ENCODE data around the gene TMEM108.

TMEM108 gene

GRCh38 chr3:133295199-133295901 lies 257.2 kb downstream of the TMEM108 start (continued):
- TF ChIP-seq ZBTB1 (tag by site-specific recombination; IDR thresholded peaks at IDR 0.05) (no peak), ZNF394 (tag by site-specific recombination; IDR thresholded peaks at IDR 0.05; ENCODE audit: borderline replicate concordance) (no peak), ZNF366 (tag by site-specific recombination; conservative IDR thresholded peaks at IDR 0.05) (peak; percentile 57), ZNF555 (tag by site-specific recombination; conservative IDR thresholded peaks at IDR 0.05) (no peak), ZNF629 (tag by site-specific recombination; IDR thresholded peaks at IDR 0.05) (peak; percentile 30; the same call in 1 of the 2 replicates), ZNF18 (tag by site-specific recombination; IDR thresholded peaks at IDR 0.05) (no peak), ZSCAN23 (tag by site-specific recombination; IDR thresholded peaks at IDR 0.05) (no peak), GLIS2 (tag by site-specific recombination; IDR thresholded peaks at IDR 0.05) (no peak), ZNF501 (tag by site-specific recombination; IDR thresholded peaks at IDR 0.05) (no peak), ZNF768 (tag by site-specific recombination; IDR thresholded peaks at IDR 0.05) (no peak), ZNF585B (tag by site-specific recombination; IDR thresholded peaks at IDR 0.05) (no peak), ZNF621 (tag by site-specific recombination; IDR thresholded peaks at IDR 0.05) (no peak), ATF2 (tag by site-specific recombination; IDR thresholded peaks at IDR 0.05; ENCODE audit: low read depth) (no peak), ZNF510 (tag by site-specific recombination; IDR thresholded peaks at IDR 0.05; ENCODE audit: insufficient replicate concordance) (no peak), PRDM1 (tag by site-specific recombination; IDR thresholded peaks at IDR 0.05) (no peak), ZNF544 (tag by site-specific recombination; IDR thresholded peaks at IDR 0.05) (no peak), KLF1 (tag by site-specific recombination; IDR thresholded peaks at IDR 0.05) (no peak), ZNF654 (tag by site-specific recombination; IDR thresholded peaks at IDR 0.05; ENCODE audit: low read depth) (no peak), BCL6B (tag by site-specific recombination; IDR thresholded peaks at IDR 0.05) (no peak), KLF7 (tag by site-specific recombination; IDR thresholded peaks at IDR 0.05; ENCODE audit: borderline replicate concordance) (no peak), ZNF362 (tag by site-specific recombination; IDR thresholded peaks at IDR 0.05) (no peak), ZNF423 (tag by site-specific recombination; IDR thresholded peaks at IDR 0.05) (no peak), ZNF76 (tag by site-specific recombination; IDR thresholded peaks at IDR 0.05; ENCODE audit: borderline replicate concordance, low read depth) (no peak), ZFP69B (tag by site-specific recombination; IDR thresholded peaks at IDR 0.05) (peak; percentile 98), ZNF274 (IDR thresholded peaks at IDR 0.05; ENCODE audit: low read length) (no peak), ZNF274 (tag by site-specific recombination; IDR thresholded peaks at IDR 0.05; ENCODE audit: borderline replicate concordance) (no peak), ZNF488 (tag by site-specific recombination; IDR thresholded peaks at IDR 0.05) (no peak), ZEB2 (tag by site-specific recombination; IDR thresholded peaks at IDR 0.05) (no peak), ZNF114 (tag by site-specific recombination; IDR thresholded peaks at IDR 0.05) (no peak), ZNF623 (tag by site-specific recombination; IDR thresholded peaks at IDR 0.05) (no peak), ZNF133 (tag by site-specific recombination; IDR thresholded peaks at IDR 0.05) (no peak), ZFP37 (tag by site-specific recombination; IDR thresholded peaks at IDR 0.05) (no peak), ZNF112 (tag by site-specific recombination; IDR thresholded peaks at IDR 0.05) (no peak), ZNF202 (tag by site-specific recombination; IDR thresholded peaks at IDR 0.05; ENCODE audit: borderline replicate concordance) (no peak), IKZF3 (tag by site-specific recombination; IDR thresholded peaks at IDR 0.05) (no peak), ZNF248 (tag by site-specific recombination; IDR thresholded peaks at IDR 0.05) (no peak), ZNF549 (tag by site-specific recombination; IDR thresholded peaks at IDR 0.05) (no peak)

Data from HEK293 (cell line).